ENCODE data around the gene MEF2D.

MEF2D gene

DNA sequence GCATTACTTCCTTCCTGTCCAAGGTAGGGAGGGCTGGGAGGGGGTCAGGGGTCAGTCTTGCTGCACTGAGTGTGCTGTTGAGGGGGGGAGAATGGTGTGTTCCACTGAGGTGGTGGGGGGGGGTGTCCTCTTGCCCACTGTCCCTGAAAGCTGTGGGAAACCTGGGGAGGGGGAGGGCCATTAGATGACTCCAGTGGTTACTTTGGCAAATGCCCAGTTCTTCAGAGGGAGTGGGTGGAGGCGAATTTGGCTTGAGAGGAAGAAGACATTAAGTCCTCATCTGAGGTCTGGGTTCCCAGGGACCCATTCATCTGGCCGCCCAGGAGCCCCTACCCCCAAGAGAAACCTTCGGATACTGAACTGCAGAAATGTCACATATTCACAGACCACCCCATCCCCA lies 36.2 kb downstream of the MEF2D start:
- TF ChIP-seq TCF12 (IDR thresholded peaks at IDR 0.05; ENCODE audit: low read depth), result no peak
- TF ChIP-seq ZBTB7A (IDR thresholded peaks at IDR 0.05; ENCODE audit: low read depth), result no peak

- no peak for TF ChIP-seq YY1 (IDR thresholded peaks at IDR 0.05; ENCODE audit: low read depth)
- no peak for TF ChIP-seq EP300 (IDR thresholded peaks at IDR 0.05; ENCODE audit: borderline replicate concordance)
- no peak for TF ChIP-seq RAD21 (IDR thresholded peaks at IDR 0.05; ENCODE audit: low read depth)
- no peak for TF ChIP-seq EGR1 (IDR thresholded peaks at IDR 0.05)
These were observed 36.7 kb downstream of the MEF2D start for GRCh38 chr1:156463874-156464273.

GRCh38 chr1:156462954-156463795 lies 37.4 kb downstream of the MEF2D start:
- no peak for TF ChIP-seq YY1 (IDR thresholded peaks at IDR 0.05; ENCODE audit: low read depth)
- TF ChIP-seq NFIC (IDR thresholded peaks at IDR 0.05), result no peak
- TF ChIP-seq, protein P1, sequence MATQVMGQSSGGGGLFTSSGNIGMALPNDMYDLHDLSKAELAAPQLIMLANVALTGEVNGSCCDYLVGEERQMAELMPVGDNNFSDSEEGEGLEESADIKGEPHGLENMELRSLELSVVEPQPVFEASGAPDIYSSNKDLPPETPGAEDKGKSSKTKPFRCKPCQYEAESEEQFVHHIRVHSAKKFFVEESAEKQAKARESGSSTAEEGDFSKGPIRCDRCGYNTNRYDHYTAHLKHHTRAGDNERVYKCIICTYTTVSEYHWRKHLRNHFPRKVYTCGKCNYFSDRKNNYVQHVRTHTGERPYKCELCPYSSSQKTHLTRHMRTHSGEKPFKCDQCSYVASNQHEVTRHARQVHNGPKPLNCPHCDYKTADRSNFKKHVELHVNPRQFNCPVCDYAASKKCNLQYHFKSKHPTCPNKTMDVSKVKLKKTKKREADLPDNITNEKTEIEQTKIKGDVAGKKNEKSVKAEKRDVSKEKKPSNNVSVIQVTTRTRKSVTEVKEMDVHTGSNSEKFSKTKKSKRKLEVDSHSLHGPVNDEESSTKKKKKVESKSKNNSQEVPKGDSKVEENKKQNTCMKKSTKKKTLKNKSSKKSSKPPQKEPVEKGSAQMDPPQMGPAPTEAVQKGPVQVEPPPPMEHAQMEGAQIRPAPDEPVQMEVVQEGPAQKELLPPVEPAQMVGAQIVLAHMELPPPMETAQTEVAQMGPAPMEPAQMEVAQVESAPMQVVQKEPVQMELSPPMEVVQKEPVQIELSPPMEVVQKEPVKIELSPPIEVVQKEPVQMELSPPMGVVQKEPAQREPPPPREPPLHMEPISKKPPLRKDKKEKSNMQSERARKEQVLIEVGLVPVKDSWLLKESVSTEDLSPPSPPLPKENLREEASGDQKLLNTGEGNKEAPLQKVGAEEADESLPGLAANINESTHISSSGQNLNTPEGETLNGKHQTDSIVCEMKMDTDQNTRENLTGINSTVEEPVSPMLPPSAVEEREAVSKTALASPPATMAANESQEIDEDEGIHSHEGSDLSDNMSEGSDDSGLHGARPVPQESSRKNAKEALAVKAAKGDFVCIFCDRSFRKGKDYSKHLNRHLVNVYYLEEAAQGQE (IDR thresholded peaks at IDR 0.05; ENCODE audit: low read depth), result no peak
- TF ChIP-seq, protein P2, sequence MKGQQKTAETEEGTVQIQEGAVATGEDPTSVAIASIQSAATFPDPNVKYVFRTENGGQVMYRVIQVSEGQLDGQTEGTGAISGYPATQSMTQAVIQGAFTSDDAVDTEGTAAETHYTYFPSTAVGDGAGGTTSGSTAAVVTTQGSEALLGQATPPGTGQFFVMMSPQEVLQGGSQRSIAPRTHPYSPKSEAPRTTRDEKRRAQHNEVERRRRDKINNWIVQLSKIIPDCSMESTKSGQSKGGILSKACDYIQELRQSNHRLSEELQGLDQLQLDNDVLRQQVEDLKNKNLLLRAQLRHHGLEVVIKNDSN (IDR thresholded peaks at IDR 0.05), result no peak
- TF ChIP-seq CREB1 (IDR thresholded peaks at IDR 0.05; ENCODE audit: low read depth), result no peak
- no peak for TF ChIP-seq TCF12 (IDR thresholded peaks at IDR 0.05; ENCODE audit: low read depth)
- TF ChIP-seq TEAD4 (IDR thresholded peaks at IDR 0.05), result no peak
- TF ChIP-seq CEBPB (IDR thresholded peaks at IDR 0.05), result no peak
- no peak for TF ChIP-seq FOXM1 (IDR thresholded peaks at IDR 0.05; ENCODE audit: borderline replicate concordance, low read depth)
- TF ChIP-seq MAX (IDR thresholded peaks at IDR 0.05), result no peak
- TF ChIP-seq EP300 (IDR thresholded peaks at IDR 0.05; ENCODE audit: borderline replicate concordance), result no peak
- TF ChIP-seq TAF1 (IDR thresholded peaks at IDR 0.05; ENCODE audit: low read depth), result no peak
- TF ChIP-seq RAD21 (IDR thresholded peaks at IDR 0.05; ENCODE audit: low read depth), result no peak
- no peak for TF ChIP-seq EGR1 (IDR thresholded peaks at IDR 0.05)
- no peak for TF ChIP-seq ZBTB7A (IDR thresholded peaks at IDR 0.05; ENCODE audit: low read depth)

DNA sequence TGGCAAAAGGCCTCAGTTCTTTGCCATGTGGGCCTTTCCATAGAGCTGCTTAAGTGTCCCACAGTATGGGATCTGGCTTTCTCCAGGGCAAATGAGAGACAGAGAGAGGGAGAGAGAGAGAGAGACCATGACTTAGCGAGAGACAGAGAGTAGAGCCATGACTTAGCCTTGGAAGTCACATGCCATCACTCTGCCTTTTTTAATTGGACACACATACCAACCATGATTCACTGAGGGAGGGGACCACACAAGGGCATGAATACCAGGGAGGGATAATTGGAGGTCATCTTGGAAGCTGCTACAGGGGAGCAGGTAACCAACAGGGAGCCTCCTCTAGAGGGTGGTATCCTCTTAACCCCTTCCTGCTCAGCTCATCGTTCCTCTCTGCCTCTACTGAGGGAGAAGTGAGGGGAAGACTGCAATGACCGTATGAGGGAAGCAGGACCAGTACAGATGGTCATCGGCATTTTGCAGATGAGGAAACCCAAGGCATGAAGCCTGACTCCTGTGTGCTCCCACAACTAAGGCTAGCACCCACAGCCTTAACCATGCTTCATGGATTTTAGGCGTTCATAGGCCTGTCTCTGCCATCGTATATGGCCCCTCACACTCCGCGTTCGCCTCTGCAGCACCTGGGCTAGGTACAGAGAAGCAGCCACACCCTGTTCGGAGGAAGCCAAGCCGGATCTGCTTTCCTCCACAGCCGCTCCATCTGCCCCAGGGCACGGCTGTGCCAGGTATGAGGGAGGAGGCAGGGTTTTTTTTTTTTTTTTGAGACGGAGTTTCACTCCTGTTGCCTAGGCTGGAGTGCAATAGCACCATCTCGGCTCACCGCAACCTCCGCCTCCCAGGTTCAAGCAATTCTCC lies 38.6 kb downstream of the MEF2D start:
- TF ChIP-seq YY1 (IDR thresholded peaks at IDR 0.05; ENCODE audit: low read depth) (no peak), FOXM1 (IDR thresholded peaks at IDR 0.05; ENCODE audit: borderline replicate concordance, low read depth) (no peak), RAD21 (IDR thresholded peaks at IDR 0.05; ENCODE audit: low read depth) (no peak), CEBPB (IDR thresholded peaks at IDR 0.05) (no peak), TAF1 (IDR thresholded peaks at IDR 0.05; ENCODE audit: low read depth) (no peak), EP300 (IDR thresholded peaks at IDR 0.05; ENCODE audit: borderline replicate concordance) (no peak), NFIC (IDR thresholded peaks at IDR 0.05) (no peak), EGR1 (IDR thresholded peaks at IDR 0.05) (no peak), ZBTB7A (IDR thresholded peaks at IDR 0.05; ENCODE audit: low read depth) (no peak), TEAD4 (IDR thresholded peaks at IDR 0.05) (no peak), CREB1 (IDR thresholded peaks at IDR 0.05; ENCODE audit: low read depth) (no peak), TCF12 (IDR thresholded peaks at IDR 0.05; ENCODE audit: low read depth) (no peak), MAX (IDR thresholded peaks at IDR 0.05) (no peak)
- TF ChIP-seq, protein P2 (IDR thresholded peaks at IDR 0.05), result no peak
- TF ChIP-seq, protein P1 (IDR thresholded peaks at IDR 0.05; ENCODE audit: low read depth), result no peak

DNA sequence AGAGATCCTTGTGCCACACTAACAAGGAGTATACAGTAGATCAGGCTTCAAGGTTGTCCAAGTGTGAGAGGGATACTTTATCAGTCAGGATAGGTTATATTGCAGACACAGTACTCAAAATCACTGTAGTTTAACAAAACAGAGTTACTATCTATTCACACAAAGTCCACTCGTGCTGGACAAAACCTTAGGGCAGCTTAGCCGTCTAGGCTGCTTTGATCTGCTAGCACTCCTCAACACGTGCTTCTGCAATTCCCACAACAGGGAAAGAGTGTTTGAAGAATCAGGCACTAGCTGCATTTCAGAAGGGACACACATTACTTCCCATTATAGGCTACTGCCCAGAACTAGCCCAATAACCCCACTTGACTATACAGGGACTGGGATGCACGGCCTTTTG lies 39.5 kb downstream of the MEF2D start:
- TF ChIP-seq CREB1 (IDR thresholded peaks at IDR 0.05; ENCODE audit: low read depth), result no peak
- no peak for TF ChIP-seq EP300 (IDR thresholded peaks at IDR 0.05; ENCODE audit: borderline replicate concordance)
- TF ChIP-seq, protein P2 (IDR thresholded peaks at IDR 0.05), result no peak
- TF ChIP-seq, protein P1 (IDR thresholded peaks at IDR 0.05; ENCODE audit: low read depth), result no peak
- no peak for TF ChIP-seq TAF1 (IDR thresholded peaks at IDR 0.05; ENCODE audit: low read depth)
- TF ChIP-seq ZBTB7A (IDR thresholded peaks at IDR 0.05; ENCODE audit: low read depth), result no peak
- no peak for TF ChIP-seq TCF12 (IDR thresholded peaks at IDR 0.05; ENCODE audit: low read depth)
- TF ChIP-seq TEAD4 (IDR thresholded peaks at IDR 0.05), result no peak
- TF ChIP-seq RAD21 (IDR thresholded peaks at IDR 0.05; ENCODE audit: low read depth), result no peak
- TF ChIP-seq NFIC (IDR thresholded peaks at IDR 0.05), result no peak
